GM12892 (cell line): ENCODE data around the gene GFRA1.

Experiments
- DNase-seq: peaks from one replicate; pipeline ENCODE4 v3.0.0; 2011; ENCODE audit not compliant: insufficient read length
- FAIRE-seq: peaks from 2 replicates; lab custom pipeline; 2011; peaks lifted over from hg19 to GRCh38; lab: Jason Lieb, UNC
- POLR2A ChIP-seq: IDR thresholded peaks from 2 replicates; pipeline ENCODE4 v1.6.1; 2011; ENCODE audit warnings: low read depth, low read length, control low read depth
- POLR2AphosphoS5 ChIP-seq: IDR thresholded peaks from 2 replicates; pipeline ENCODE4 v1.6.1; 2011; ENCODE audit warnings: low read depth, low read length, control low read depth
- TAF1 ChIP-seq: IDR thresholded peaks from 2 replicates; pipeline ENCODE4 v1.6.1; 2011; ENCODE audit warnings: low read depth, mild to moderate bottlenecking, control low read depth, low read length, borderline replicate concordance

Gene GFRA1

GRCh38 chr10:116203661-116204060, 69.3 kb downstream of the GFRA1 start:
- TF ChIP-seq POLR2AphosphoS5, result no peak
- FAIRE-seq (no peak), DNase-seq (no peak)

DNA sequence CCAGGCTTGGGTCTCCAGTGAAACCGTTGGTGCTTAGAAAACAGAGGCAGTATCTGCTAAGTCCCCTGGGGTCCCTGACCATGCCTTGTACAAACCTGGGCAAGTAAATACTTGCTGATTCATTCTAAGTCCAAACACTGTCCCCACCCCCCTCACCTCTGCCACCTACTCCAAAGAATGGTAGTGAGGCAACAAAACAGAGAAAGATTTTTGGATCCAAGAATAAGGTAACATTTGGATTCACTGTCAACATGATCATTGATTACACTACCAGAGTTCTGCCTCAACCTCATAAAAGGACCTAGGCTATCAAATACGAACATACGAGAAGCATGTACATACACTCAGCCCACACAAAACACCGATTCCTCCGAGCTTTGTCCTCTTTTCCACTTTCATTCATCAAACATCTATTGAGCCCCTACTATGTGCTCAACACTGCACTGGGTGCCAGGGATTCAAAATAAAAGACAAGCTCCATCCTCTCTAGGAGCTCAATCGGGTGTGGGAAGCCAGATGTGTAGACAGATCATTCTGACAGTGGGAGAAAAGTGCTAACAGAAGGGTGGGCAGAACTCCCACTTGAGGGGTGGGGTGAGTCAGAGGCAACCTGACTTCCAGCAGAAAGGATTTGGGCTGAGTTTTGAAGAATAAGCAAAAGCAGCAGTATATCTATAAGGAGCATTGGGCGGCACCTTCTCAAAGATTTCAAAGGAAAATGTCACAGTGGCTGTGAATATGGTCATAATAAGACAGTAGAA, 71.2 kb downstream of the GFRA1 start:
- no peak for FAIRE-seq
- TF ChIP-seq POLR2A (no peak), POLR2AphosphoS5 (no peak), TAF1 (no peak)
- no peak for DNase-seq

GRCh38 chr10:116201011-116201410, 72.0 kb downstream of the GFRA1 start:
- TF ChIP-seq POLR2A (no peak), POLR2AphosphoS5 (no peak), TAF1 (no peak)
- FAIRE-seq (no peak), DNase-seq (no peak)

DNA sequence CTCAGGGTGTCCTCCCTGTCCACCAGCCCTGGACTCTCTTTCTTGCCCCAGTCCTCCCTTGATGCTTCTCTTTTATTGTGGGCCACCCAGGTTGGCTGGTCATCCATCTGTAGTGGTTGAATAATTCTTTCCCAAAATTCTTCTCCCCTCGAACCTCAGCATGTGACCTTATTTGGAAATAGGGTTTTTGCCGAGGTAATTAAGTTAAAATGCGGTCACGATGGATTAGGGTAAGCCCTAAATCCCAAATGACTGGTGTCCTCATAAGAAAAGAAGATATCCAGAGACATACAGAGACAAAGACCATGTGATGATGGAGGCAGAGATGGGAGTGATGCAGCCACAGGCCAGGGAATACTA, 74.3 kb downstream of the GFRA1 start:
- DNase-seq (no peak), FAIRE-seq (no peak)
- TF ChIP-seq POLR2AphosphoS5, result no peak
- TF ChIP-seq POLR2A, result no peak
- no peak for TF ChIP-seq TAF1

DNA sequence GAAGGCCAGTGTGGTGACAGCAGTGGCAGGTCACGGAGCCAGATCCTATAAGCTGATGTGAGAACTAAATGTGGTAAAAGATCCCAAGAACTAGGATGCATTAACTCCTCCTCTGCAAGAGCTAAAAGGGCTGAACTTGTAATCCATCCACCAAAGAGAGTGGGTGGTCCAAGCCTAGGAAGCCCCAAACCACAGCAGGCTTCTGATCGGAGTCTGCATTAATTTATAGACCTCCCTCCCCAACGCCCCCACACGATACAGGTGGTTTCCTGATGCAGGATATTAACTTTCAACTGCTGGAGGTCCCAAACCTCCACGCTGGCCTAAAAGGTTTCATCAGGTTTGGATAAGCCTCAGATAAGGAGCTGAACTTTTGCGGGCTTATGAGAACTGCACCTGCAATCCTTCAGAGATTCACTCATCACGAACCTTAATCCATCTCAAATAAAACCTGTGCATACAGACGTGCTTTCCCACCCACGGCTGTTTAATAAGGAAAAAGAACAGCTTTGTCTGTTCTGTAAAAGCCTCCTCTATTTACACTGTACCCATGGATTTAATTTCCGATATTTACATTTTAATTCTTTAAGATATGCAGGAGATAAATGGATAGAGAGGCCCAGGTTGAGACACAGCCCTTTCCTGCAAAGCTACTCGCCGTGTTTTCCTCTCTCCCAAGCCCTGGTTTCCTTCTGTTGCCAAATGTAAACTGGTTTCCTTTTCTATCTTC, 74.9 kb downstream of the GFRA1 start:
- FAIRE-seq, result no peak
- no peak for DNase-seq
- TF ChIP-seq POLR2AphosphoS5, result no peak
- no peak for TF ChIP-seq TAF1
- no peak for TF ChIP-seq POLR2A

DNA sequence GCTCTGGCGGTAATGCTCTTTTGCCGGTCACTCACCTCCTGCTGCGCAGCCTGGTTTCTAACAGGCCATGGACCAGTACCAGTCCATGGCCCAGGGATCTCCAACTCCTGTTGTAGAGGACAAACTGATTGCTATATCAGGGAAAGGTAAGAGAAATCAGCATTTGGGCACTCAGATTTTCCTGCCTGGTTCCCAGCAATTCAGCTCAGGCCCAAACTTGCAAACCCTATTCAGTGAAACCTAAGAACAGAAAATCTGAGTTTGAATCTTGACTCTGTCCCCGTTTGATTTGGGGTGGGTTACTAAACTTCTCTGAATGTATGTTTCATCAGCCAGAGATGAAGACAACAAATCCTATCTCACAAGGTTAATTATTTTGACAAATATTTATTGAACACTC, 77.4 kb downstream of the GFRA1 start:
- no peak for FAIRE-seq

DNA sequence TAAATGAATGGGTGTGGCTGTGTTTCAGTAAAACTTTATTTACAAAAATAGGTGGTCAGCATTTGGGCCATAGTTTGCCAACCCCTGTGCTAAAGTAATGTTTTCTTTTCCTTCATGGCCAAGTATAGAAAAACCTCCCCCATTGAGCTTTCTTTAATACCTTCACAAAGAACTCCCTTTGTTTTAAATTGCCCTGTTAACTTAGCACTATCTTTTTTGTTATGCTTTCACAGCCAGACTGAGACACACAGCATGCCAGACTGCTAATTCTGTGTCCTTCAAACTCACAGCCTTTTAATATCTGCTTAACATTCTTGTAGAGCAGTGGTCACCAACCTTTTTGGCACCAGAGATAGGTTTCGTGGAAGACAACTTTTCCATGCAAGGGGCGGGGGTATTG, 78.0 kb downstream of the GFRA1 start:
- FAIRE-seq (no peak), DNase-seq (no peak)
- no peak for TF ChIP-seq TAF1
- no peak for TF ChIP-seq POLR2A

More for the DNA sequence above, 77.4 kb downstream of the GFRA1 start:
- TF ChIP-seq POLR2AphosphoS5 (no peak), TAF1 (no peak), POLR2A (no peak)
- DNase-seq, result no peak

DNA sequence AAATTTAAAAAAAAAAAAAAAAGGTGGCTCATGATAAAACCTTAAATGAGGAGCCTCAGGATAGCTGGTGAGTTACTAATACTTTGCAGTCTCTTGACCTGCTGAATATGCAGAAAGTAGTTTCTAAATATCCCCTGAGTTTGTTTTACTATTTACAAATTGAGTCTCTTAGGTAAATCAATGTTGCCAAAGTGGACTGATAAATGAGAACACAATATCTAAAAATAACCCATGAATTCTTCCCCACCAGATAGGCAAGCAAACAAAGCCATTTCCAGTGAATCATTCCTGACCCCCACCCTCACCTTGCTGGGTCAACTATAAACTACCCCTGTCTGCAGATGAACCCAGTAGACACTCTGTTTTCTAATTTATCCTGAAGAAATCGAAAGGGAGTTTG, 78.9 kb downstream of the GFRA1 start:
- FAIRE-seq, result no peak
- no peak for DNase-seq
- TF ChIP-seq POLR2A (no peak), TAF1 (no peak), POLR2AphosphoS5 (no peak)

GRCh38 chr10:116190883-116191282, 82.1 kb downstream of the GFRA1 start:
- FAIRE-seq, result no peak
- no peak for TF ChIP-seq TAF1
- DNase-seq, result no peak

GRCh38 chr10:116186273-116186672, 86.7 kb downstream of the GFRA1 start:
- TF ChIP-seq POLR2AphosphoS5 (no peak), POLR2A (no peak), TAF1 (no peak)

GRCh38 chr10:116185199-116185867, 87.7 kb downstream of the GFRA1 start:
- FAIRE-seq (no peak), DNase-seq (no peak)
- TF ChIP-seq TAF1 (no peak), POLR2AphosphoS5 (no peak), POLR2A (no peak)

More at GRCh38 chr10:116186273-116186672, 86.7 kb downstream of the GFRA1 start:
- FAIRE-seq, result no peak
- DNase-seq, result no peak

- DNase-seq, result no peak
- no peak for TF ChIP-seq POLR2AphosphoS5
- TF ChIP-seq TAF1, result no peak
- TF ChIP-seq POLR2A, result no peak
- FAIRE-seq, result no peak
Measured at GRCh38 chr10:116184512-116184794, 88.6 kb downstream of the GFRA1 start.

GRCh38 chr10:116183733-116184511, 89.1 kb downstream of the GFRA1 start:
- DNase-seq, result no peak
- TF ChIP-seq TAF1 (no peak), POLR2A (no peak), POLR2AphosphoS5 (no peak)
- FAIRE-seq, result no peak
